Esophagus muscularis mucosa (tissue), 4 donors: Measurements from ENCODE around the gene PCDH18. TPM values are rescaled to one million over a fixed set of nuclear protein-coding genes. Genes with fewer than 3 reads are reported as not detected.
A peak's percentile ranks its signal among the peaks of the same experiment; 100 is the strongest.
"Not testable (repeated sequence)": the region's sequence is repeated elsewhere in the genome, so short reads cannot be mapped to it uniquely, and the experiment has no call there.

Source experiments
- DNase-seq: peaks from one replicate; pipeline ENCODE4 v3.0.0-alpha.2; 2017; ENCODE audit errors: extremely low spot score
- H3K27ac ChIP-seq, 4 donors: fragments of 200-600 bp; sonication (generic); replicated peaks in 1 of 4; 1 replicate in 3 of 4; 2 replicates in 1 of 4; pipeline ENCODE4 v1.5.1; 2016 to 2019; ENCODE audit warnings: mild to moderate bottlenecking in 1 of 4
- H3K27me3 ChIP-seq, 4 donors: fragments of 200-600 bp; sonication (generic); one replicate each; pipeline versions ENCODE4 v1.5.1 to v1.6.0; 2016 to 2019
- H3K36me3 ChIP-seq, 4 donors: fragments of 200-600 bp; sonication (generic); one replicate each; pipeline ENCODE4 v1.5.1; 2016 to 2019
- H3K4me1 ChIP-seq, 4 donors: fragments of 200-600 bp; sonication (generic); one replicate each; pipeline ENCODE4 v1.5.1; 2016 to 2019
- H3K4me3 ChIP-seq, 4 donors: fragments of 200-600 bp; sonication (generic); 1 replicate in 2 of 4; 2 replicates in 2 of 4; pipeline ENCODE4 v1.5.1; 2016 to 2019; ENCODE audit warnings: mild to moderate bottlenecking in 4 of 4, moderate library complexity in 1 of 4
- H3K9me3 ChIP-seq, 4 donors: fragments of 200-600 bp; sonication (generic); 1 replicate in 3 of 4; 2 replicates in 1 of 4; pipeline ENCODE4 v1.5.1; 2016 to 2019
- CTCF ChIP-seq, 3 experiments: fragments of 200-600 bp in 2 of 3; fragments of 450-650 bp in 1 of 3; sonication (generic) in 2 of 3; IDR thresholded peaks; one replicate each; pipeline ENCODE4 v1.5.1; 2017 to 2019; ENCODE audit warnings: antibody characterized with exemption in 3 of 3, mild to moderate bottlenecking in 2 of 3, moderate library complexity in 1 of 3
- EP300 ChIP-seq: sonication (generic); formaldehyde crosslinking; IDR thresholded peaks from one replicate; pipeline ENCODE4 v1.6.1; 2017; ENCODE audit warnings: antibody characterized with exemption
- POLR2A ChIP-seq: fragments of 450-650 bp; IDR thresholded peaks from one replicate; pipeline ENCODE4 v1.6.1; 2017; ENCODE audit warnings: antibody characterized with exemption, moderate library complexity, mild to moderate bottlenecking, low read depth
- POLR2AphosphoS5 ChIP-seq, 2 donors: sonication (generic); formaldehyde crosslinking; IDR thresholded peaks; one replicate each; pipeline ENCODE4 v1.6.1; 2017; ENCODE audit warnings: antibody characterized with exemption in 2 of 2
- WGBS: methylation state at CpG from one replicate; pipeline ENCODE4 v1.1.5; 2018; 5-methylcytosine and 5-hydroxymethylcytosine counted together
- intact Hi-C: fragments of 100-400 bp; cut with DNase I; formaldehyde crosslinking; loops from one replicate; pipeline ENCODE4 v1.15.1; 2023
- total RNA-seq, 4 donors: library from RNA; depleted of rRNA; stranded (reverse); fragments of >200 nt; gene quantifications; one replicate each; pipeline versions ENCODE4 v1.1.0 to v1.2.1, GENCODE V29; 2016

The PCDH18 gene
- total RNA-seq, 4 donors from 2014 or later = 38.3 to 62.1 (median 51.0) TPM

GRCh38 chr4:137514406-137515111, 17.7 kb downstream of the PCDH18 start:
- H3K9me3 ChIP-seq = no peaks in the 10 kb centered on the region
- no peaks in the 10 kb centered on the region for H3K36me3 ChIP-seq
- H3K4me1 ChIP-seq = peaks cover 0 to 17% (median 11%) of the 10 kb centered on the region in 4 donors
- DNase-seq = no peak
- no peak for TF ChIP-seq POLR2AphosphoS5 (IDR thresholded peaks at IDR 0.05)
- TF ChIP-seq CTCF (IDR thresholded peaks at IDR 0.05) = no peak
- no peak for TF ChIP-seq POLR2A
- TF ChIP-seq EP300 = no peak
- no peak overlapping the region for H3K4me3 ChIP-seq
- intact Hi-C loops = no loop called here
- H3K27ac ChIP-seq = no peak overlapping the region
- 85% methylated on average over 3 of the region's 3 CpGs for WGBS
- H3K27me3 ChIP-seq = no peaks in the 10 kb centered on the region

GRCh38 chr4:137510557-137511265, 21.6 kb downstream of the PCDH18 start:
- TF ChIP-seq POLR2A (no peak), POLR2AphosphoS5 (IDR thresholded peaks at IDR 0.05) (peak in 1 of 2 donors; percentile 43)
- intact Hi-C loops = no loop called here
- WGBS = 59% methylated on average over 2 of the region's 2 CpGs
- peaks cover 0 to 11% (median 2%) of the 10 kb centered on the region in 4 donors for H3K4me1 ChIP-seq
- H3K27me3 ChIP-seq = no peaks in the 10 kb centered on the region
- H3K4me3 ChIP-seq = peak overlapping the region in 1 of 4 donors; percentile 6
- peak overlapping the region in 3 of 4 donors; percentile 26 to 53 (median 29) for H3K27ac ChIP-seq
- no peak for DNase-seq
- no peaks in the 10 kb centered on the region for H3K36me3 ChIP-seq
- no peaks in the 10 kb centered on the region for H3K9me3 ChIP-seq

GRCh38 chr4:137509855-137510282, 22.4 kb downstream of the PCDH18 start:
- DNase-seq = no peak
- peaks cover 0 to 11% (median 2%) of the 10 kb centered on the region in 4 donors for H3K4me1 ChIP-seq
- H3K36me3 ChIP-seq = no peaks in the 10 kb centered on the region
- intact Hi-C loops = no loop called here
- no peak overlapping the region for H3K4me3 ChIP-seq
- WGBS = 91% methylated on average over 4 of the region's 4 CpGs
- H3K9me3 ChIP-seq = no peaks in the 10 kb centered on the region
- H3K27me3 ChIP-seq = no peaks in the 10 kb centered on the region
- H3K27ac ChIP-seq = no peak overlapping the region
- TF ChIP-seq CTCF (IDR thresholded peaks at IDR 0.05) (no peak), POLR2A (no peak), POLR2AphosphoS5 (IDR thresholded peaks at IDR 0.05) (no peak), EP300 (no peak)

GRCh38 chr4:137502339-137503129, 29.8 kb downstream of the PCDH18 start:
- Histone ChIP-seq H3K4me1 (no peaks in the 10 kb centered on the region), H3K9me3 (no peaks in the 10 kb centered on the region), H3K27me3 (no peaks in the 10 kb centered on the region), H3K4me3 (no peak overlapping the region), H3K27ac (no peak overlapping the region), H3K36me3 (no peaks in the 10 kb centered on the region)
- 87% methylated on average over 6 of the region's 6 CpGs for WGBS
- intact Hi-C loops = no loop called here
- TF ChIP-seq POLR2AphosphoS5 (IDR thresholded peaks at IDR 0.05) (no peak), EP300 (no peak), POLR2A (no peak), CTCF (IDR thresholded peaks at IDR 0.05) (no peak)
- DNase-seq = no peak

- H3K4me1 ChIP-seq, H3K4me3 ChIP-seq, H3K27ac ChIP-seq, DNase-seq, H3K27me3 ChIP-seq, intact Hi-C loops, H3K9me3 ChIP-seq, H3K36me3 ChIP-seq: not testable (repeated sequence)
- WGBS = 93% methylated on average over 22 of the region's 29 CpGs
These were observed 36.0 kb downstream of the PCDH18 start for GRCh38 chr4:137496267-137496666.
